ENCODE data around the gene KLF16.

DNA sequence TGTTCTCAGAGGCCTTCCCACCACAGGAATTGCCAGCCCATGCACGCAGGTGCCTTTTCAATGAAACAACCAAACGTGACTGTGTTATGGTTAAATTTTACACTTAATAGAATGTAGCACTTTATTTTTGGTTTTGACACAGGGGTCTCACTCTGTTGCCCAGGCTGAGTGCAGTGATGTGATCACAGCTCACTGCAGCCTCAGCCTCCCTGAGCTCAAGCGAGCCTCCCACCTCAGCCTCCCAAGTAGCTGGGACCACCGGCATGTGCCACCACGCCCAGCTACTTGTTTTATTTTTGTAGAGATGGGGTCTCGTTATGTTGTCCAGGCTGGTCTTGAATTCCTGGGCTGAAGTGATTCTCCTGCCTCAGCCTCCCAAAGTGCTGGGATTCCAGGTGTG is 58.5 kb downstream of the KLF16 start:
- TF ChIP-seq, protein P1, sequence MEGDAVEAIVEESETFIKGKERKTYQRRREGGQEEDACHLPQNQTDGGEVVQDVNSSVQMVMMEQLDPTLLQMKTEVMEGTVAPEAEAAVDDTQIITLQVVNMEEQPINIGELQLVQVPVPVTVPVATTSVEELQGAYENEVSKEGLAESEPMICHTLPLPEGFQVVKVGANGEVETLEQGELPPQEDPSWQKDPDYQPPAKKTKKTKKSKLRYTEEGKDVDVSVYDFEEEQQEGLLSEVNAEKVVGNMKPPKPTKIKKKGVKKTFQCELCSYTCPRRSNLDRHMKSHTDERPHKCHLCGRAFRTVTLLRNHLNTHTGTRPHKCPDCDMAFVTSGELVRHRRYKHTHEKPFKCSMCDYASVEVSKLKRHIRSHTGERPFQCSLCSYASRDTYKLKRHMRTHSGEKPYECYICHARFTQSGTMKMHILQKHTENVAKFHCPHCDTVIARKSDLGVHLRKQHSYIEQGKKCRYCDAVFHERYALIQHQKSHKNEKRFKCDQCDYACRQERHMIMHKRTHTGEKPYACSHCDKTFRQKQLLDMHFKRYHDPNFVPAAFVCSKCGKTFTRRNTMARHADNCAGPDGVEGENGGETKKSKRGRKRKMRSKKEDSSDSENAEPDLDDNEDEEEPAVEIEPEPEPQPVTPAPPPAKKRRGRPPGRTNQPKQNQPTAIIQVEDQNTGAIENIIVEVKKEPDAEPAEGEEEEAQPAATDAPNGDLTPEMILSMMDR (IDR thresholded peaks at IDR 0.05; ENCODE audit: low read length) = no peak
- no peak for TF ChIP-seq EZH2 (IDR thresholded peaks at IDR 0.05; ENCODE audit: borderline replicate concordance, low read length)

Data from OCI-LY1 (cell line).